ENCODE results near the gene TNIK. TPM values are rescaled to one million over a fixed set of nuclear protein-coding genes. Genes with fewer than 3 reads are reported as not detected.
A peak's percentile ranks its signal among the peaks of the same experiment; 100 is the strongest.

The TNIK gene
- total and polyA plus RNA-seq, 2 experiments from 2014 or later: 7.4 to 13.8 TPM

GRCh38 chr3:171099911-171100310 lies 360.3 kb downstream of the TNIK start:
- no peaks in the 10 kb centered on the region for H4K20me1 ChIP-seq (ENCODE audit: insufficient read depth, poor library complexity, severe bottlenecking)
- no peak for DNase-seq (ENCODE audit: low spot score)
- H3K9me3 ChIP-seq (ENCODE audit: low read depth): no peaks in the 10 kb centered on the region
- no peak overlapping the region for H3K27ac ChIP-seq
- no peak overlapping the region for H3K4me2 ChIP-seq
- H3K4me1 ChIP-seq (ENCODE audit: insufficient read depth): no peaks in the 10 kb centered on the region
- no peaks in the 10 kb centered on the region for H3K9me2 ChIP-seq (replicated peaks; ENCODE audit: insufficient read depth)
- H2AFZ ChIP-seq: no peak overlapping the region
- no peak overlapping the region for H3K4me3 ChIP-seq
- H3K27me3 ChIP-seq: no peaks in the 10 kb centered on the region
- no peak for TF ChIP-seq EZH2 (IDR thresholded peaks at IDR 0.05; ENCODE audit: borderline replicate concordance)
- no peak for TF ChIP-seq CTCF (IDR thresholded peaks at IDR 0.05; ENCODE audit: poor library complexity)
- no peak for TF ChIP-seq EZH2phosphoT487 (IDR thresholded peaks at IDR 0.05; ENCODE audit: low read depth, severe bottlenecking, unreplicated experiment)
- no peaks in the 10 kb centered on the region for H3K79me2 ChIP-seq
- WGBS (ENCODE audit: low lambda C conversion rate, missing lambda C conversion rate): 61% methylated on average over 1 of the region's 1 CpG
- H3K36me3 ChIP-seq (replicated peaks; ENCODE audit: insufficient read depth, low read depth): no peaks in the 10 kb centered on the region

- H3K4me1 ChIP-seq (ENCODE audit: insufficient read depth): peaks cover 6% of the 10 kb centered on the region
- H3K27me3 ChIP-seq: no peaks in the 10 kb centered on the region
These were observed 365.1 kb downstream of the TNIK start for GRCh38 chr3:171095063-171095462.

GRCh38 chr3:171094411-171094810 lies 365.8 kb downstream of the TNIK start:
- Histone ChIP-seq H3K27me3 (no peaks in the 10 kb centered on the region), H3K4me1 (ENCODE audit: insufficient read depth) (peaks cover 13% of the 10 kb centered on the region), H3K36me3 (replicated peaks; ENCODE audit: insufficient read depth, low read depth) (no peaks in the 10 kb centered on the region), H3K27ac (no peak overlapping the region), H3K9me3 (ENCODE audit: low read depth) (no peaks in the 10 kb centered on the region), H2AFZ (no peak overlapping the region), H3K4me2 (no peak overlapping the region), H3K4me3 (no peak overlapping the region), H3K79me2 (no peaks in the 10 kb centered on the region), H3K9me2 (replicated peaks; ENCODE audit: insufficient read depth) (no peaks in the 10 kb centered on the region), H4K20me1 (ENCODE audit: insufficient read depth, poor library complexity, severe bottlenecking) (no peaks in the 10 kb centered on the region)
- TF ChIP-seq CTCF (IDR thresholded peaks at IDR 0.05; ENCODE audit: poor library complexity) (no peak), EZH2phosphoT487 (IDR thresholded peaks at IDR 0.05; ENCODE audit: low read depth, severe bottlenecking, unreplicated experiment) (no peak), EZH2 (IDR thresholded peaks at IDR 0.05; ENCODE audit: borderline replicate concordance) (no peak)
- DNase-seq (ENCODE audit: low spot score): no peak
- 97% methylated on average over 3 of the region's 3 CpGs for WGBS (ENCODE audit: low lambda C conversion rate, missing lambda C conversion rate)

More at GRCh38 chr3:171095063-171095462, 365.1 kb downstream of the TNIK start:
- H3K4me3 ChIP-seq: no peak overlapping the region
- H2AFZ ChIP-seq: no peak overlapping the region
- no peak overlapping the region for H3K27ac ChIP-seq
- DNase-seq (ENCODE audit: low spot score): no peak
- H3K79me2 ChIP-seq: no peaks in the 10 kb centered on the region
- WGBS (ENCODE audit: low lambda C conversion rate, missing lambda C conversion rate): 95% methylated on average over 1 of the region's 1 CpG
- no peaks in the 10 kb centered on the region for H3K9me2 ChIP-seq (replicated peaks; ENCODE audit: insufficient read depth)
- H3K36me3 ChIP-seq (replicated peaks; ENCODE audit: insufficient read depth, low read depth): no peaks in the 10 kb centered on the region
- H3K9me3 ChIP-seq (ENCODE audit: low read depth): no peaks in the 10 kb centered on the region
- TF ChIP-seq CTCF (IDR thresholded peaks at IDR 0.05; ENCODE audit: poor library complexity): no peak
- no peak for TF ChIP-seq EZH2phosphoT487 (IDR thresholded peaks at IDR 0.05; ENCODE audit: low read depth, severe bottlenecking, unreplicated experiment)
- TF ChIP-seq EZH2 (IDR thresholded peaks at IDR 0.05; ENCODE audit: borderline replicate concordance): no peak
- H3K4me2 ChIP-seq: no peak overlapping the region
- no peaks in the 10 kb centered on the region for H4K20me1 ChIP-seq (ENCODE audit: insufficient read depth, poor library complexity, severe bottlenecking)

GRCh38 chr3:171093462-171093861 lies 366.7 kb downstream of the TNIK start:
- H3K36me3 ChIP-seq (replicated peaks; ENCODE audit: insufficient read depth, low read depth): no peaks in the 10 kb centered on the region
- no peak overlapping the region for H2AFZ ChIP-seq
- H3K4me1 ChIP-seq (ENCODE audit: insufficient read depth): peaks cover 21% of the 10 kb centered on the region
- H3K4me2 ChIP-seq: no peak overlapping the region
- no peak overlapping the region for H3K4me3 ChIP-seq
- H3K27me3 ChIP-seq: no peaks in the 10 kb centered on the region
- TF ChIP-seq EZH2 (IDR thresholded peaks at IDR 0.05; ENCODE audit: borderline replicate concordance): no peak
- TF ChIP-seq EZH2phosphoT487 (IDR thresholded peaks at IDR 0.05; ENCODE audit: low read depth, severe bottlenecking, unreplicated experiment): no peak
- TF ChIP-seq CTCF (IDR thresholded peaks at IDR 0.05; ENCODE audit: poor library complexity): no peak
- peak overlapping the region; percentile 2 for H3K27ac ChIP-seq
- DNase-seq (ENCODE audit: low spot score): no peak
- no peaks in the 10 kb centered on the region for H4K20me1 ChIP-seq (ENCODE audit: insufficient read depth, poor library complexity, severe bottlenecking)
- H3K9me2 ChIP-seq (replicated peaks; ENCODE audit: insufficient read depth): no peaks in the 10 kb centered on the region
- H3K9me3 ChIP-seq (ENCODE audit: low read depth): no peaks in the 10 kb centered on the region
- H3K79me2 ChIP-seq: no peaks in the 10 kb centered on the region

Measured in hepatocyte (in vitro differentiated cells).